OCI-M1 (cell line): ENCODE measurements around the gene CEP72.
"Not testable (repeated sequence)": the region's sequence is repeated elsewhere in the genome, so short reads cannot be mapped to it uniquely, and the experiment has no call there.

Source experiments
- DNase-seq: peaks from one replicate; lab custom pipeline; 2025; lab: John Stamatoyannopoulos, UW

The CEP72 gene

GRCh38 chr5:617896-618295 lies 5.8 kb downstream of the CEP72 start:
- DNase-seq = no peak

DNA sequence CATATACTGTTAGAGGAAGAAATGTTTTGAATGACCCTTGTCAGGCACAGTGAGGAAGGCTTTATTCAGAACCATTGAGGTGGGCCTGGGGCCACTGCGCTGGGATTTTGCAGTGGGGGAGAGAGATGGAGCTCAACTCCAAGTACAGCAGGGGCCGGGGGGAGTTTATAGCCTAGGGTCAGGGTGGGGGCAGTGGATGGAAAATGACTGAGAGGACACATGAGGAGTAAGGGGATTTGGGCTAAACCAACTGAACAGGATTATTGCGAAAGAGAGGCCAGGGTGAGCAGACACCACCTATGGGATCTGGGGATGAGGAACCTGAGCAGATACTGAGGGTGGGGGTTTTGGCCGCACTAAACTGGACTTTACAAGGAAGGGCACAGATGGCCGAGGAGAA lies 6.3 kb downstream of the CEP72 start:
- no peak for DNase-seq

- no peak for DNase-seq
These were observed 7.3 kb downstream of the CEP72 start for GRCh38 chr5:619444-619843.

DNA sequence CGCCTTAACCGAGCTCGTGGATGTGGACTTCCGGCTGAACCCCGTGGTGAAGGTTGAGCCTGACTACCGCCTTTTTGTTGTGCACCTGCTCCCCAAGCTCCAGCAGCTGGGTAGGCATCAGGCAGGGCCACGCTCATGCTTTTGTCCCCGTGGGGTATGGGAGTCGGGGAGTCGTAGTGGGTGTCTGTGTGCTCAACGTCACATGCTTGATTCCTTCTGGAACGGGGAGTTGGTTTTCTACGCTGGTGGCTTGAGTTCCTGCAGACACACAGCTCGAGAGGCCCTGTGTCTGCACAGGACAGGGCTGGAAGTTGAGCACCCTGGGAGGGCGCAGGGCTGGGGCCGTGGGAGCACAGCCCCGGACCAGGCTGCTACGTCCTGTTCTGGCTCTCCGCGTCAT lies 8.0 kb downstream of the CEP72 start:
- DNase-seq = no peak

DNA sequence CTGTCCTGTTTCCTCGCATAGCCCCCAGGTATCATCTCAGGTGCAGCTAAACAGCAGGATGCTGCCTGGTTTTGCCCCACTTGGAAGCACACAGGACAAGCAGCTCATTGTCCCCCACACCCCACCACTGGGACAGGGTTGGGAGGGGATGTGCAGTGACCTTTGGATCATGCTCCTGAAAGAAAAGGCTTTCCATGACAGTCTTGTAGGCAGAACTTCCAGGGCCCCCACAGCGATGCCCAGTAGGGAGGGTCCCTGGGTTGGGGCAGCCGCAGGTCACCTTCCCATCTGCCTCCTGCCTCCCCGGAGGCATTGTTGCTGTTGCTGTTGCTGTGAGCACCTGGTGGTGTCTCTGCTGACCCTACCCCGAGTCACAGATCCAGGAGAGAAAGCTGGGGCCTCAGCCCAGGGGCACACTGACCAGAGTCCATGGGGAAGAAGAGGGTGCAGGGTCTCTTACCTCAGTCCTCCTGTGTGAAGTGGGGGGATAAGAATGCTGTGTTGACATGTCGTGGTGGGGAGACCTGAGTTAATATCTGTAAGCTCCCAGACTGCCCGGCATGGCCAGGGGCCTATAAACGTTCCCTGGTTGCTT lies 8.5 kb downstream of the CEP72 start:
- no peak for DNase-seq

DNA sequence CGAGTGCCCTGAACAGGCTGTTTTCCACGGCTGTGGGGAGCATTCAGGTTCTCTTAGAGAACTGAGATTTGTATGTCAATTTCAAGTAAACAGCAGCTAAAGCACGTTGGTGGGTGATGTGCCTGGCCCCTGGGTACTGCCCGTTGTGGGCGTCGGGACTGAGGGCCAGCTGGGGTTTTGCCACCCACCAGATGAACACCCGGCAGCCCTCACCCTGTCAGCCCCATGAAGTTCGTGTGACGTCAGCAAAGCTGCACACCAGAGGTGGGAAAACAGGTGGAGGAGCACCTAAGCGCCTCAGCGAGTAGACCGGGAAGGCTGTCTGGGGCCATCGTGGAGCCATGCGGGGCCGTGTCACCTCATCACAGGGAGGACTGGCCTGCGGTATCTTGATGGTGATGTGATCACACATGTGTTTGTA lies 9.2 kb downstream of the CEP72 start:
- DNase-seq = no peak

GRCh38 chr5:622359-622758 lies 10.2 kb downstream of the CEP72 start:
- no peak for DNase-seq

DNA sequence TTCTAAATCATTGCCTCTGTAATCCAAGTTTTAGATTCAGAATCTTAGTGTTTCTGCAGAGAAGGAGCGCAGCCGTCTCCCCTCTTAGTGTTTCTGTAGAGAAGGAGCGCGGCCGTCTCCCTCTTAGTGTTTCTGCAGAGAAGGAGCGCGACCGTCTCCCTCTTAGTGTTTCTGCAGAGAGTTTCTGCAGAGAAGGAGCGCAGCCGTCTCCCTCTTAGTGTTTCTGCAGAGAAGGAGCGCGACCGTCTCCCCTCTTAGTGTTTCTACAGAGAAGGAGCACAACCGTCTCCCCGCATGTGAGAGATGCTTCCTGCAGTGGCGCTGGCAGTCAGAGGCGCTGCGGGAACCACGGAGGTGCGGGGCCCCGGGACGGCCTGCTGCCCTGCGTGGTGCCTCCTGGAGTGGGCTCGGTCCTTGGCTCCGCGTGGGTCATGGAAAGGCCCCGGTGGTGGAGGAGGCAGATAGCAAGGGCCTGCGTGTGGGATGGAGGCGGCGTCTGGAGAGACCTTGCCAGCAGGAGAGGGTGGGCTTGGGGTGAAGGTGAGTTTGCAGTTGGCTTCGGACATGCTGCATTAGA lies 10.9 kb downstream of the CEP72 start:
- no peak for DNase-seq

GRCh38 chr5:623531-623930 lies 11.4 kb downstream of the CEP72 start:
- no peak for DNase-seq

DNA sequence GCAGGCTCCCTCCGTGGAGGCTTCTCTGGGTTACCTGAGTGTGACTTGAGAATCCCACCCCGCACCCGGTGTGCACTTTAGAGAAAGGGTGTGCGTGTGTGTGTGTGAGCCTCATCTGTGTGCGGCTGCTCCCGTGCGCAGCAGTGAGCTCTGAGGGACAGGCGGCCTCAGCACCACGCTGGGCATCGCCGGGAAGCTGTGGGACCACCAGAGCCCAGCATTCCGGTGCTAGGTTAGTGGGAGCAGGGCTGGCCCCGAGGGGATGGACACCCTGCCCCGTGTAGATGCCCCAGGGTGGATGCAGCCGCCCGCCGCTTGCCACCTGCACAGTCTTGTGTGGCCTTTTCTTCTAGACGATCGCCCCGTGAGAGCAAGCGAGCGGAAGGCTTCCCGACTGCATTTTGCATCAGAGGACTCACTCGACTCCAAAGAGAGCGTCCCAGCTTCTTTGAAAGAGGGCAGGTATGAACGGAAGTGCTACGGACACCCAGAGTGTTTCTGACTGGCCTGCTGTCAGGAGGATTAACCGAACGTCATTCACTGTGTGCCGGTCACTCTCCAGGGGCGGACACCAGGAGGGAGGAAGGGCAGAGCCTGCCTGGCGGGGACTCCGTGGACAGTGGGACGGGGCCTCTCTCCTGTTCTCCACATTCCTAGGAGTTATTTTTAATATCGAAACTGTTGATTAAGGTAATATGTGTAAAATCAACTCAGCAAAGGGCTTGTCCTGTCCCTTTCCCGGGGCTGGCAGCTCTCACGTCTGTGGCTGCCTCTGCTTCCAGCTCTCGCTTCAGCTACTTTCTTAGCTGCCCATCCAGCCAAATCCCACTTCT lies 12.2 kb downstream of the CEP72 start:
- no peak for DNase-seq

DNA sequence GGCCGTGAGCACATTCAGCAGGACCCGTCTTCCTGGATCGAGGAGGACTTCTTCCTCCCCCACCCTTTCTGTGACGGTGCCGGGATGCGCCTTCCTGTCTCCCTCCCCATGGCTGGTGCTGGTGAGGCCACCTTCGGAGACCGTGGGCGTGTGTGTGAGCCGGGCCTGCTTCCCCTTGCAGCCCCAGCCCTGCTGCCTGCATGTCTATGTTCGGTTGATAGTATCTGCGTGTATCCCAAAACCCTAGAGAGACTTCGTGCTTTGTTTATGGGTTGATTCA lies 12.8 kb downstream of the CEP72 start:
- DNase-seq = no peak

DNA sequence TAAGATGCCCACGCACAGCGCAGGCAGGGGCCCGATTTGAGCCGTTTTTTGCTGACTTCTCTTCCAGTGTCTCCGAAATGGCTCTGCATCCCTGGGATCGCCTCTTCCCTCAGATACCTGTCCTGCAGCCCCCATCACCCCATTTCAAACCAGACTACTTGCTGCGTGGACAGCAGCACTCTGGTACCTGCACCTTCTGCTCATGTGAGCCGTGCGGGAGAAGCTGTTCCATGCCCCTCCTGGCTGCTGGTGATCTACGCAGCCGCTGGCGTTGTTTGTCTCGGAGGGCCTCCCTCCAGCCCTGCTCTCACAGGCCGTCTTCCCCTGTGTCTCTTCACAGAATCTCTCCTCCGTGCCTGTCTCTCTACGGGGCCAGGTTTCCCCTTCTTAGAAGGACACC lies 13.4 kb downstream of the CEP72 start:
- DNase-seq = no peak

GRCh38 chr5:626850-627249 lies 14.7 kb downstream of the CEP72 start:
- DNase-seq = peak; percentile 17

GRCh38 chr5:627840-628239 lies 15.7 kb downstream of the CEP72 start:
- DNase-seq = no peak

GRCh38 chr5:628351-629205 lies 16.4 kb downstream of the CEP72 start:
- DNase-seq = not testable (repeated sequence)

DNA sequence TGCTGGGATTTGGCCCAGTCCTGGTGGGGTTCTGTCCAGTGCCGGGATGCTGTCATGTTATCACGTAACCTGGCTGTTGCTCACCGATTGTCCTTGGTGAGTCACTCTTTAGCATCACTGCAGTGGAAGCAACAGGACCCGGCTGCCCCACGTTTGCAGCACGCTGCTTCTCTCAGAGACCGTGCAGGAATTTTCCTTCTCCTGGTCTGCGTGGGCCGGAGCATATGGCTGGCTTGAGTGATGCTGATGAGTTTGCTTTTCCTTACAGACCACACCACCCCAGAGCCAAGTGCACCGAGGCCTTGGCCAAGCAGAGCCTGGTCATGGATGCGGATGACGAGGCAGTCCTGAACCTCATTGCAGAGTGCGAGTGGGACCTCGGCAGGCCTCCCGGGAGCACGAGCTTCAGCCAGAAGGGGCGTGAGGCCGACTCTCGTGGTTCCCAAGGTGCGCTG lies 21.4 kb downstream of the CEP72 start:
- DNase-seq = no peak

DNA sequence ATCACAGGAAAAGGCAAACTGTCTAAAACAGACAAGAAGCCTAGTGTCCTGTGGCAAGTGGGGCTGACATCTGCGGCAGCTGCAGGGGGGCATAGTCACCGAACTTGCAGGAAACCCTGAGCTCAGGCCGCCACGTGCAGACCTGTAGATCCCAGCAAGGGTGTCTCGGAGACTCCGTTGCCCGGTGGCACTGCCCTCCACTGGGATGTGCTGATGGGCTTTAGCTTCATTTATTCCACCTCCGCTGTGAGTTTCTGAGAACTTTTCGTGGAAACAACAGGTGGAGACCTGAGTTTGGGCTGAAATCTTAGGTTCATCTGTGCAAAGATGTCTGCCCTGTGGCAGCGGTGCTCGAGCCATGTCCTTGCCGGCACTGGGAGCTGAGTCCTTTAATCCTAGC lies 22.1 kb downstream of the CEP72 start:
- DNase-seq = no peak

DNA sequence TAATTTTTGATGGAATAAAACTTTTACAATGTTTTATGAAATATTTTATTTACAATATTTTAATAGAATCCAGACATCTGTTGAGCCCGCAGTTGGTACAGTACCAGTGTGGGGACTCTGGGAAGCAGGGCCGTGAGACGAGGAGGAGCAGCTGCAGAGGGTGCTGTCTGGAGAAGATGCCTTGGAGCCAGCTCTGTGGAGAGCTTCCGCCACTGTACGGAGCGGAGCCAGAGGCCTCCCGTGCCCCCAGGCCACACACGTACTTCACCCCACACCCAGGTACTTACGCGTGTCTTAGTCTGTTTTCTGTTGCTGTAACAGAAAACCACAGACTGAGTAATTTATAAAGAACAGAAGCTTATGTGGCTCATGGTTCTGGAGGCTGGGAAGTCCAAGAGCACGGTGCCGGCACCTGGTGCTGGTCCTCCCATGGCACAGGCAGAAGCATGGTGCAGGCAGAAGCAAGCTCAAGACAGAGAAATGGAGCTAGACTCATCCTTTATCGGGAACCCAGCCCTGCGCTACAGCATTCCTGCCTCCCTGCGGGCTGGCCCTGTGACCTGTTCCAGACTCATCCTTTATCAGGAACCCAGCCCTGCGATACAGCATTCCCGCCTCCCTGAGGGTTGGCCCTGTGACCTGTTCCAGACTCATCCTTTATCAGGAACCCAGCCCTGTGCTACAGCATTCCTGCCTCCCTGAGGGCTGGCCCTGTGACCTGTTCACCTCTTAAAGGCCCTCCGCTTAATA lies 23.3 kb downstream of the CEP72 start:
- DNase-seq = no peak

- DNase-seq = no peak
These were observed 24.8 kb downstream of the CEP72 start for GRCh38 chr5:636951-637350.

DNA sequence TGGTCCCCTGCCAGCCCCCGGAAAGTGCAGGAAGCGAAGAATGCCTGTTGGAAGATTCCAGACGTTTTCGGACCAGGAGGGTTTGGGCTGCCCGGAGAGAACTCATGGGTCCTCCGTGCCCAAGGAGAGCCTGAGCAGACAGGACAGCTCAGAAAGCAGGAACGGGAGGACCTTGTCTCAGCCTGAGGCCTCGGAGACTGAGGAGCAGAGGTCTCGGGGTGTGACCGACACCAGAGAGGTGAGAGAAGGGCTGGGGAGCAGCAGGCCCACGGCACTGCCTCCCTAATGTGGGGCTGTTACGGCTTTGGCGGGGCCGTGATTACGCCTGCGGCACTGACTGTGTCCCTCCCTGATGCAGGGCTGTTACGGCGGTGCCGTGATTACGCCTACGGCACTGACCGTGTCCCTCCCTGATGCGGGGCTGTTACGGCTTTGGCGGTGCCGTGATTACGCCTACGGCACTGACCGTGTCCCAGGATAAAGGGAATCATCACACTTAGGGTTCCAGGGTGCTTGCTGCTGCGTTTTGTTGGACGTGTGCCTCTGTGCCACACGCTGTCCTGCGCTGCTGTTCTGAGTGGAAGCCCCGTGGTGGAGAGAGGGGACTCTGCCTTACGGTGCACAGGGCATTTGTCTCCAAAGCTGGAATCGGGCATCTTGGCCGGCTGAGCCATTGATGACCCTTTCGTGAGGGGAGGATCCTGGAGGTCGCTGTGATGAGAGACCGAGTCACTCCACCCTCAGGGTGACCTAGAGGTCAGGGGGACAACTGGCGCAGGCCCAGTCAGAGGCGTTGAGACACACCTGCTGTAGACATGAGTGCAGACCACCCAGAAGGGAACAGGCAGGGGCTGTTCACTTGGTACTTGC lies 25.7 kb downstream of the CEP72 start:
- no peak for DNase-seq
